Small intestine (tissue), 7 donors: Measurements from ENCODE around the gene PIAS1. TPM values are rescaled to one million over a fixed set of nuclear protein-coding genes. Genes with fewer than 3 reads are reported as not detected.

Experiments
- DNase-seq, 2 donors: peaks; one replicate each; pipeline versions ENCODE4 v3.0.0 to v3.0.0-alpha.2; 2013
- FAIRE-seq: peaks from 2 replicates; lab custom pipeline; 2012; peaks lifted over from hg19 to GRCh38; lab: Jason Lieb, UNC
- H3K27ac ChIP-seq, 3 donors: one replicate each; pipeline ENCODE4 v1.5.1; 2013; ENCODE audit warnings: low read length in 2 of 3, mild to moderate bottlenecking in 2 of 3, control low read depth in 1 of 3, inconsistent platforms in 1 of 3, low read depth in 1 of 3, moderate library complexity in 1 of 3
- H3K27me3 ChIP-seq, 3 donors: one replicate each; pipeline ENCODE4 v1.6.1; 2013; ENCODE audit warnings: low read length in 3 of 3, inconsistent platforms in 1 of 3; ENCODE audit not compliant: control insufficient read depth in 3 of 3, insufficient read depth in 3 of 3
- H3K36me3 ChIP-seq, 3 donors: one replicate each; pipeline ENCODE4 v1.6.1; 2013; ENCODE audit warnings: low read length in 3 of 3, inconsistent platforms in 1 of 3, low read depth in 1 of 3, mild to moderate bottlenecking in 1 of 3, moderate library complexity in 1 of 3; ENCODE audit not compliant: control insufficient read depth in 3 of 3, insufficient read depth in 2 of 3
- H3K4me1 ChIP-seq, 3 donors: one replicate each; pipeline ENCODE4 v1.6.1; 2013; ENCODE audit warnings: low read length in 2 of 3, inconsistent platforms in 1 of 3, low read depth in 1 of 3, mild to moderate bottlenecking in 1 of 3, moderate library complexity in 1 of 3; ENCODE audit not compliant: control insufficient read depth in 3 of 3, insufficient read depth in 2 of 3
- H3K4me3 ChIP-seq, 3 donors: one replicate each; pipeline ENCODE4 v1.5.1; 2013; ENCODE audit warnings: low read length in 3 of 3, control low read depth in 1 of 3, inconsistent platforms in 1 of 3, low read depth in 1 of 3, mild to moderate bottlenecking in 1 of 3, moderate library complexity in 1 of 3
- H3K9me3 ChIP-seq, 2 donors: one replicate each; pipeline ENCODE4 v1.6.1; 2013; ENCODE audit warnings: low read depth in 1 of 2, low read length in 1 of 2; ENCODE audit not compliant: control insufficient read depth in 2 of 2, insufficient read depth in 1 of 2
- WGBS, 3 donors: extraction: QIAGEN DNeasy Blood & Tissue Kit; methylation state at CpG; one replicate each; pipeline ENCODE4 v1.1.7; 2013; 5-methylcytosine and 5-hydroxymethylcytosine counted together
- polyA plus RNA-seq, 4 donors: library from polyadenylated mRNA; stranded (reverse) in 3 of 4; unstranded in 1 of 4; fragments of 200-250 nt in 3 of 4; fragments of 120-200 nt in 1 of 4; gene quantifications; one replicate each; pipeline versions ENCODE4 v1.2.1 to v1.2.3, GENCODE V29; 2013
- donor health status: healthy with polysubstance abuse.
- donor health status: control.
- donor health status: control.
- donor health status: Bipolar disorder and iron deficiency.
- donor health status: healthy.

Gene PIAS1
- polyA plus RNA-seq, 4 donors, result 9.0 to 48.0 (median 20.0) TPM

GRCh38 chr15:68114356-68114755 is 60.2 kb downstream of the PIAS1 start:
- Histone ChIP-seq H3K4me1 (peaks cover 0 to 6% (median 3%) of the 10 kb centered on the region in 3 donors), H3K9me3 (no peaks in the 10 kb centered on the region), H3K36me3 (peaks cover 0 to 7% (median 0%) of the 10 kb centered on the region in 3 donors), H3K4me3 (no peak overlapping the region), H3K27me3 (no peaks in the 10 kb centered on the region), H3K27ac (peak overlapping the region in 1 of 3 donors; percentile 45)
- WGBS, 3 donors, result 0% methylated on average over 1 of the region's 1 CpG
- peak; percentile 25 to 27 for DNase-seq
- no peak for FAIRE-seq

GRCh38 chr15:68114840-68115239 is 60.7 kb downstream of the PIAS1 start:
- Histone ChIP-seq H3K27ac (peak overlapping the region in 1 of 3 donors; percentile 45), H3K27me3 (no peaks in the 10 kb centered on the region), H3K4me1 (peaks cover 0 to 6% (median 3%) of the 10 kb centered on the region in 3 donors), H3K36me3 (peaks cover 0 to 7% (median 0%) of the 10 kb centered on the region in 3 donors), H3K4me3 (no peak overlapping the region), H3K9me3 (no peaks in the 10 kb centered on the region)
- FAIRE-seq, result no peak
- no peak for DNase-seq
- 52 to 58% (median 57%) methylated on average over 2 of the region's 2 CpGs for WGBS, 3 donors

- no peak for DNase-seq
- Histone ChIP-seq H3K27me3 (no peaks in the 10 kb centered on the region), H3K27ac (no peak overlapping the region), H3K4me1 (no peaks in the 10 kb centered on the region), H3K36me3 (peaks cover 0 to 19% (median 0%) of the 10 kb centered on the region in 3 donors), H3K4me3 (no peak overlapping the region), H3K9me3 (peaks cover 0 to 3% of the 10 kb centered on the region in 2 donors)
- FAIRE-seq, result no peak
- 63 to 79% (median 78%) methylated on average over 2 of the region's 2 CpGs for WGBS, 3 donors
Observed at GRCh38 chr15:68124700-68125099, 70.6 kb downstream of the PIAS1 start.

GRCh38 chr15:68126396-68126795 is 72.3 kb downstream of the PIAS1 start:
- H3K9me3 ChIP-seq, result peaks cover 0 to 3% of the 10 kb centered on the region in 2 donors
- DNase-seq, result peak in 1 of 2 donors; percentile 55
- peaks cover 0 to 19% (median 0%) of the 10 kb centered on the region in 3 donors for H3K36me3 ChIP-seq
- no peak for FAIRE-seq
- no peaks in the 10 kb centered on the region for H3K4me1 ChIP-seq
- no peak overlapping the region for H3K4me3 ChIP-seq
- WGBS, 3 donors, result 14 to 45% (median 32%) methylated on average over 8 of the region's 8 CpGs
- no peaks in the 10 kb centered on the region for H3K27me3 ChIP-seq
- H3K27ac ChIP-seq, result no peak overlapping the region

- 86 to 90% (median 89%) methylated on average over 3 of the region's 3 CpGs for WGBS, 3 donors
- peaks cover 0 to 12% (median 0%) of the 10 kb centered on the region in 3 donors for H3K36me3 ChIP-seq
- H3K4me1 ChIP-seq, result no peaks in the 10 kb centered on the region
- H3K4me3 ChIP-seq, result no peak overlapping the region
- DNase-seq (no peak), FAIRE-seq (no peak)
- no peak overlapping the region for H3K27ac ChIP-seq
- peaks cover 0 to 3% of the 10 kb centered on the region in 2 donors for H3K9me3 ChIP-seq
- H3K27me3 ChIP-seq, result no peaks in the 10 kb centered on the region
Observed at GRCh38 chr15:68129072-68129471, 75.0 kb downstream of the PIAS1 start.

GRCh38 chr15:68130851-68131250 is 76.7 kb downstream of the PIAS1 start:
- H3K27me3 ChIP-seq, result no peaks in the 10 kb centered on the region
- no peaks in the 10 kb centered on the region for H3K4me1 ChIP-seq
- H3K36me3 ChIP-seq, result peaks cover 0 to 9% (median 0%) of the 10 kb centered on the region in 3 donors
- no peak for DNase-seq
- no peak overlapping the region for H3K4me3 ChIP-seq
- FAIRE-seq, result no peak
- 97% methylated on average over 3 of the region's 3 CpGs for WGBS, 3 donors
- no peaks in the 10 kb centered on the region for H3K9me3 ChIP-seq
- H3K27ac ChIP-seq, result no peak overlapping the region

GRCh38 chr15:68137096-68137495 is 83.0 kb downstream of the PIAS1 start:
- peaks cover 0 to 6% (median 3%) of the 10 kb centered on the region in 3 donors for H3K4me1 ChIP-seq
- FAIRE-seq, result no peak
- no peak overlapping the region for H3K4me3 ChIP-seq
- no peak for DNase-seq
- H3K27ac ChIP-seq, result no peak overlapping the region
- peaks cover 0 to 3% (median 2%) of the 10 kb centered on the region in 3 donors for H3K36me3 ChIP-seq
- no peaks in the 10 kb centered on the region for H3K9me3 ChIP-seq
- WGBS, 3 donors, result 91 to 100% (median 91%) methylated on average over 1 of the region's 1 CpG
- H3K27me3 ChIP-seq, result no peaks in the 10 kb centered on the region

GRCh38 chr15:68143129-68143528 is 89.0 kb downstream of the PIAS1 start:
- Histone ChIP-seq H3K4me1 (peaks cover 0 to 5% (median 2%) of the 10 kb centered on the region in 3 donors), H3K9me3 (no peaks in the 10 kb centered on the region), H3K36me3 (peaks cover 0 to 2% (median 0%) of the 10 kb centered on the region in 3 donors), H3K27ac (no peak overlapping the region), H3K4me3 (no peak overlapping the region), H3K27me3 (no peaks in the 10 kb centered on the region)
- no peak for DNase-seq
- WGBS, 3 donors, result 96 to 98% (median 98%) methylated on average over 2 of the region's 2 CpGs
- no peak for FAIRE-seq

GRCh38 chr15:68143785-68144184 is 89.7 kb downstream of the PIAS1 start:
- peaks cover 0 to 2% (median 0%) of the 10 kb centered on the region in 3 donors for H3K36me3 ChIP-seq
- WGBS, 3 donors, result 77 to 91% (median 86%) methylated on average over 1 of the region's 1 CpG
- H3K4me3 ChIP-seq, result no peak overlapping the region
- H3K27me3 ChIP-seq, result no peaks in the 10 kb centered on the region
- H3K9me3 ChIP-seq, result no peaks in the 10 kb centered on the region
- DNase-seq, result no peak
- H3K4me1 ChIP-seq, result peaks cover 0 to 5% (median 0%) of the 10 kb centered on the region in 3 donors
- FAIRE-seq, result no peak
- H3K27ac ChIP-seq, result no peak overlapping the region
